CD1c-positive myeloid dendritic cell (primary cell): ENCODE measurements around the gene TMTC4.

Experiments
- DNase-seq: peaks from one replicate; pipeline ENCODE4 v3.0.0-alpha.2; 2016; ENCODE audit errors: extremely low spot score

The TMTC4 gene

DNA sequence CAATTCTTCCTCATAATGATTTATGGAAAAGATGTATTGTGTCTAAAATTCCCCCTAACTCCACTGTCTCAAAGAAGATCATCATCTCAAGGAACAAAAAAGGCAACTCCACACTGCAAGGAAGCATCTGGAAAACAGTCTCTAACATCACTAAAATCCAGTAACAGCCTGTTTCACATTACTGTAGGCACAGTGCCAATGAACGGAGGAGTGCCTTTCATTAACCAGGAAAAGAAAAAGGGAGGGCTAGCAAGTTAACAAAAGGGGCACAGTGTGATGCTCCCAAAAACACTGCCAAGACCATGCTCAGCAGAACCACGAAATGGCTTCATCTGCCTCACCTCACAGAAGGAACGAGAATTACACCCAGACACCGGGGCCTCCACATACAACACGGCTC is 8.5 kb downstream of the TMTC4 start:
- no peak for DNase-seq

DNA sequence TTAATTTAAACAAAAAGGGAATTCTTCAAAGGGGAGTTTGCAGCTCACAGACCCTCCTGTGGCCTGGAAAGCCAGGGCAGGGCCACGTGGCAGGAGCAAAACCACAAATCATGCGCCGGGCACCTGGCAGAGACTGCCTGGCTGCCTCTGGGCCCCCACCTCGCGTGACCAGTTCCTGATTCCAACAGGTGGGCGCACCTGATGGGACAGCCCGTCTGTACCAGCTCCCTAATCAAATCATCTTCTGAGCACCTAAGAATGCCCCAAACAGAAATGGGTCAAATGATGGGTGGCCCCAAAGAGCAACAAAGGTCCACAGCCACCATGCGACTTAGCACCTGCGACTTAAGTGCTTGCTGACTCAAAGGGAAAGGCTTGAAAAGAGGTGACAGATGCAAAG is 9.2 kb downstream of the TMTC4 start:
- no peak for DNase-seq

DNA sequence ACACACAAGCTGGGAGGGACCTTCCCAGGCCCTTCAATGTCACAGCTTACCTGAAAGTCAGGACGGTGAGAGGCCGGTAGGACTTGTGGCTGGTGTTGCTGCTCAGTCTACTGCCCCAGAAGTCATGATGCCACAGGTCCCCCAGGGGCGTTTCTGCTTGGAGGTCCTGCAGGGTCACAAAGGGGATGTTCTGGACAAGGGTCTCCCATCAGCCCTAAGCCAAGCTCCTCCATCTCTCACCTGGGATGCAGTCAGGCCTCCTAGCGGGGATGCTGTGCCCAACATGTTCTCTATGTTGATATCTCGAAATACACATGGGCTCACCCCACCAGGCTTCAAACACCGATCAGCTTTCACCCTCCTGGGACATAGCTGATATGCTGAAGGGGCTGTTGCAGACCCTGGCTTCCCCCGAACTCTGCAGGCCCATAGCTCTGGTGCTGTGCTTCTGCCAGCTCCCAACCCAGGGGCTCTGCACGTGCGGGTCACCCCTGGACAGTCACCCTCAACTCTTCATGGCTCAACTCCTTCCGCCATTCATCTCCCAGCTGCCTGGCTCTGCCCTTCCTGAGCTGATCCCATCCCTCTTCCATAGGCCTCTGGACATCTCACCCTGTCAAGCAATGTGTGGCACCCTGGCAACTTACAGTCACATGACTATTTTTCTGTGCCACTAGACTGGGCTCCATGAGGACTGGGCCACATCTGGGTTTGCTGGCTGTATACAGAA is 10.3 kb downstream of the TMTC4 start:
- DNase-seq, result no peak

DNA sequence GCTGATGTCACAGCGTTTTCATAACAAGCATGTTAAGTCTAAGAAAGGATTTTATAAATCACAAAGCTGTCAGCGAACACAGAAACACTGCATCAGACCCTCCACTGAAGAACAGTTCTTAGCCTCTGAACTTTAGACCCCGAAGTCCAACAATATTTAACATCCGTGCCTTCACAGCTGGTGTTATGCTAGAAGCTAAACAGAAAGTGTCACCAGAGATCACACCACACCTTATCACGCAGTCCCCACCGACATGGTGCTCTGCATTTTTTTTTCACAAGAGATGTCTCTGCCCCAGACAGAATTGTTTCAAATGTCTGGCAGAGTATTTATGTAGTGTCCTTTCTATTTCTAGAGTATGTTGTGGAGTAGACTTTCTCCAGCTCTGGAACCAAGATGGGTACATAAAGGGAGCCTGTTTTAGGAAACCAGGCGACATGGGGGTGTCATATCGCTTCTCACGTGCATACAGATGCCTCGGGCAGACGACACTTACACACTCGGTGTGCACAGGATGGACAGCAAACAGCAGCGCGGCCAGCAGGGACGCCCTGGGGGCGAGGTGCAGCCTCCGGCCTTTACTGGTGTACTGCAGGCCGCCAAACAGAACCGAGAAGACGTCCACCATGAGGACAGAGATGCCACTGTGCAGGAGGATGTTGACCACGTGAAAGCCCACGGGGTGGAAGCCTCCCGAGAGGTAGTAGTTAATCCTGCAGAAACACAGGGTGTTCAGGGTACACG is 12.0 kb downstream of the TMTC4 start:
- no peak for DNase-seq

DNA sequence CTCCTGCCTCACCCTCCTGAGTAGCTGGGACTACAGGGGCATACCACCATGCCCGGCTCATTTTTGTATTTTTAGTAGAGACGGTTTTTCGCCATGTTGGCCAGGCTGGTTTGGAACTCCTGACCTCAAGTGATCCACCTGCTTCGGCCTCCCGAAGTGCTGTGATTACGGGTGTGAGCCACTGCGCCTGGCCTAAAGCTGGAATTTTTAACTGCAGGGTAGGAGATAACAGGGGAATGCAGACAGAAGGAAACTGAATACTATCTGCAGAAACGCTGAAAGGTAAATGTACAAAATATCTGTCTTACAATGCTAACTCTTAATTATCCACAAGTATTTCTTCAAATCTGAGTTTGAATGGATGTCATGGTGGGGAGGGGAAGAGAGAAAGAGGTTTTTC is 13.8 kb downstream of the TMTC4 start:
- no peak for DNase-seq

DNA sequence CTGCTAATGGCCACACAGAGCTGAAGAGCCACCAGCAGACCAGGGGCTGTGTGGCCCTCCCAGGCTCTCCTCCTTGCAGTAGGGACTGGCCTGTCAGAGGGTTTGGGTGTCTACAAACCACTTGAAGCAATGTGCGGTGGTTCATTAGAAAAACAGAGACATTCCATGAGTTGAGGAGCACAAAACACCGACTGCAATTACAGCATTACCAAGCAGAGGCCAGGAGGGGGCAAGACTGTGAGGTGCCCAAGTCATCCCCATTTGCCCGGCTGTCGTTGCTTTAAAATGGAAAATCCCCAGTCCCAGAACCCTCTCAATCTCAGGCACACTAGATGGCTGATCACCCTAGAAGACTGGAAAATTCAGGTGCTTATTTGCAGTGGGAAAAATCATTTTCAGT is 15.0 kb downstream of the TMTC4 start:
- DNase-seq, result no peak

DNA sequence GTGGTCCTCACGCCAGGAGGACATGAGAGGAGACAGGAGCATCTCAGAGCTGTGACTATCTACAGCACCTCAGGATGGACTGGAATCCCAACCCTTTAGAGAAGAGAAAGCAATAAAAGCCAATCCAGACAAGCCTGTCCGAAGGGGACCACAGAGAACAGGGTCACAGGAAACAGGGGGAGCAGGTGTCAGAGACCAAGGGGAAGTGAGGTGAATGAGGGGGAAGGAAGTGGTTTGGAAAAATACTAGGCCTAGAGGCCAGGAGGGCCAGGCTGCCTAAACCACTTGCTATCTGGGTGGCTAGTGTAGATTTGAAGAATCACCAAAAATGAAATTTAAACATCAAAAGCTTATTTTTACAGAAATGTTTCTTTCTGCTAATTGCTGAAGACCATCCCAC is 16.2 kb downstream of the TMTC4 start:
- DNase-seq, result no peak

DNA sequence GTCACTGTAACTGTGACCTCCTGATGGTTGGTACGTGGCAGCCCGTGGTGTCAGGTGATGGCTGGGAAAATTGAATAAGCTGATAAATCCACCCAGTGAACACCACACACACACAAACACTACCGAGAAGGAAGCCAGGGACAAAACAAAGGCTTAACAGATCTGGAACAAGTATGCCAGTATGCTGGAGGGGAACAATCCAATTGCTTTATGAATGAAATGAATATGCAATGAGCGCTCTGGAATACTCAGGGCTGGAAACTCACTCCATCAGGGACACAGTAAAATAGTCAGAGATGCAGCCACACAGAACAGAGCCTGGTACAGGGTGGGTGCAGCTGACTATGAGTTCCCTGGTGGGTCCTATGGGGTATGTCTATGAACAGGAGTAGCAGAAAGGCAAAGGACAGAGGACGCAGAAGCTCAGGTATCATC is 16.7 kb downstream of the TMTC4 start:
- no peak for DNase-seq

DNA sequence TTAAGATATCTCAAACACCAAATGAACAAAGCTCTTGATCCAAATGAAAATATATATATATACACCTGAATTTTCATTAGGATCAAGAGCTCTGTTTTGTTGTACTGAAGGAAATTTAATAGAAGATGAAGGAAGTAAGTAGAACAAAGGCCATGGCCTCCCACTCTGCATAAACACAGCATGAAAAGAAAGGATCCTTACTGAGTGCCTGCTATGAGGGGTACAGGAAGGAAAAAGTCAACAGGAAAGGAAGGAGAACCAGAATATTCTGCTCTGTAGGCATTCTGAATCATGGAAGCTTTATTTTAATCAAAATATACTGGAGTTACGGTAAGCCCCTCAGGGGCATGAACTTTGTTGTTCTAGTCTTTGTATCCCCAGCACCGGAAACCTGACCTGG is 22.1 kb downstream of the TMTC4 start:
- no peak for DNase-seq

DNA sequence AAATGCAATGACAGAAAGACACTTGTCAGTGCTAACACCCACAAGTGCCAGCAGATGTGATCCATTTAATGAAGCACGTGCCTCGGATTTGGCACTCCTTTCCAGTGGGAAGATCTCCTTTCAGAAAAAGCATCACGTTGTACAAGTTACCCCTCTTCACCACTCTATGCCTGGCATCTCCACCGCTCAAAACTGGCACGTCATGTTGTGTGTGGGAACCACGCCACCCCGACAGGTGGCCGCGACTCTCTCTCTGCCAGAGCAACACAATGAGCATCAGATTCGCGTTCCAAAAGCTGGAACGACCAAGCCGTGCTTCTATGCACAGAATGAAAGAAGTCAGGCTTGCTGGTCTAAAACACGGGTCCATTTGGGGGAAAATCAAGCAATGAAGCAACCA is 24.3 kb downstream of the TMTC4 start:
- DNase-seq, result no peak

DNA sequence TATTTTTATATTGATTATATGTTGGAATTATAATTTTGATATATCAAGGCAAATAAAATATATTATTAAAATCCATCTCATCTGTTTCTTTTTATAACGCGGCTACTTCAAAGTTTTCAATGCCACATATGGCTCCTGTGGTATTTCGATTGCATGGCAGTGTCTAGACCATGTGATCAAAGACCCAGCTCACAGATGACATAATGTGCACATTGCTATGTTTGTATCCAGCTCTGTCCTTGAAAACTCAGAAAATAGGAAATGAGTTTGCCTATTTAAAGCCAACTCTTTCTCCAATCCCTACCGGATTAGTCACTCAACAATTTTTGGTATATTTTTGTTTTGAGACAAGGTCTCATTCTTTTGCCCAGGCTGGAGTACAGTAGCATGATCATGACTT is 26.2 kb downstream of the TMTC4 start:
- DNase-seq, result no peak

DNA sequence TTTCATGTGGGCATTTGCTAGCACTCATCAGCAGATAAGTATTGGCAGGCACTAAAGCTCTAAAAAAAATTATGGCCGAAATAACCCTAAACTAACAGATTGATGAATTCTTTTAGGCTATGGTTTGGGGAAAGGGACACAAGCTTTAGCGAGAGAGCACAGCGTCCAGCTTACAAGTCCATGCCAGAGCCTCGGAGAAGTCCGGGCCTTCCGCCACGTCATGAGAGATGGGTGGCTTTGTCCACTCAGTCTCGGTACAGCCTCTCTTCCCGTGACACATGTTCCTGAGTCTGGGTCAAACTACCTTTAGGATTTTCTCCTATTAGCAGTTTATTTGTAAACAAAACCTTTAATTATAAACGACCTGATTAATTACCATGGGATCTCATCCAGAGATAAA is 27.7 kb downstream of the TMTC4 start:
- no peak for DNase-seq

DNA sequence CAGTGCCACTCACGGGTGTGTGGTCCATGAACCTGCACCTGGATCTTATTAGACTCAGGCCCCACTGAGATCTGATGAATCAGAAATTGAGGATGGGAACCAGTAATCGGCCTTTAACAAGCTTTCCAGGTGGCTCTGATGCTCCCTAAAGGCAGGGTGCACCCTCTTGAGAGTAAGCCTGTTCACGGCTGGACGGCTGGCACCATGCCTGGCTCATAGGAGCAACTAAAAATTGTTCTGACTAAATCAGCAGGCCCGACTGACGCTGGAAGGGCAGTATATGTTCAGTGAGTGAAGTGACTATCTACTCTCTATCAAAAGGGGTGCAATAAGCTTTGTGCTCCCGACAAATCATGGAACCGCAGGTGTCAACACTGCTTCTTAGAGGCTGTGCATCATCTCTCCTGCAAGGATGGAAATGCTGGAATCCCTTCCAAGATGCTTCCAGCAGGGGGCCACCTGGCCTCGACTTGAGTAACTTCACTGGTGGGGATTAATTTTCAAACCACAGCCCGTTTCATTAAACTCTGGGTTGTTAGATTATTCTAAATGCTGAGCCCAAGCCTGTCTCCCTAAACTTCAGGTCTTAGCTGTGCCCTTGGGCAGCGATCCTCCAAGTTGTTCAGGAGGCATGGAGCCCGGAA is 28.4 kb downstream of the TMTC4 start:
- no peak for DNase-seq

DNA sequence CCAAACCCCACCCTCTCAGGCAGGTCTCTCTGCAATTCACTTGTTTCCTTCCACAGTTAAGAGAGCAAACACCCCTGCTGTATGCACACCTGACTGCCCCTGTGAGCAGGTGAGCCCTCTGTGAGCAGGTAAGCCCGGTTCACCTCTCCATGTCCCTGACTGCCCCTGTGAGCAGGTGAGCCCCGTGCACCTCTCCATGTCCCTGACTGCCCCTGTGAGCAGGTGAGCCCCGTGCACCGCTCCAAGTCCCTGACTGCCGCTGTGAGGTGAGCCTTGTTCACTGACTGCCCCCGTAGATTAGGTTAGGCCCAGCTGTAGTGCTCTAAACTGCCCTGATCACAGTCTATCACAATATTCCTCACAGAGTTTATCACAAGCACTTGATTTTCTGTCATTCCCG is 29.2 kb downstream of the TMTC4 start:
- DNase-seq, result no peak

DNA sequence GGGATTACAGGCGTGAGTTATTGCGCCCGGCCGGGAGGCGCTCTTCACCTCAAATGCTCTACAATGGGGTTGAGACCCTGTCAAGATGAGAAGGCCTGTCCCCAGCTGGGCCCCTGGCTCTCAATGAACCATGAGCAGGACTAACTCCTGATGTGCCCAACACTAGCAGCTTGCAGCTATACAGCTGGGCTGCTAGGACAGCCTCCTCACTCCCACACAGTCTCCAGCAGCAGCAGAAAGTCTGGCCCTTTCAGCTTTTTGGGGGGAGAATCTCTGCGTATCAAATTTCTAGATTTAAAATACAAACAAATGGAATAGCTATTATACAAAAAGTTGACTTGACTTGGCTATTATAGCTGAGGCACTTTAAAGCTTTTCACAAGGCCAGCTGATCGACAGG is 30.2 kb downstream of the TMTC4 start:
- no peak for DNase-seq

DNA sequence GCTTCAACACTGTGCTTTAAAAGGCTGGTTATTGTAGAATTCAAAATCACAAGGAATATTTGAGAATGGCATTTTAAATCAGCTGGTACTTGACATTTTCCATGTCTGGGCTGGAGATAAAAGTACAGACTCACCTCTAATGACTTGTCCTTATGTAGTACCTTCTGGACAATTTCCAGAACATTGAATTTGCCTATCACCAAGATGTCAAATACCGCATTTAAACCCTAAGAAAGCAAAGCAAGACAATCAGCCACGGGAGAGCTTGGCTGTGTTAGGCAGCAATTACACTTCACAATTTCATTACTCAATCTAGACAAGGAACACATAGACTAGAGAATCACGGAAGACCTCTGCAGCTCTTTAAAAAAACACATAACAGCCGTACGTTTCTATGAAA is 36.8 kb downstream of the TMTC4 start:
- DNase-seq, result no peak

DNA sequence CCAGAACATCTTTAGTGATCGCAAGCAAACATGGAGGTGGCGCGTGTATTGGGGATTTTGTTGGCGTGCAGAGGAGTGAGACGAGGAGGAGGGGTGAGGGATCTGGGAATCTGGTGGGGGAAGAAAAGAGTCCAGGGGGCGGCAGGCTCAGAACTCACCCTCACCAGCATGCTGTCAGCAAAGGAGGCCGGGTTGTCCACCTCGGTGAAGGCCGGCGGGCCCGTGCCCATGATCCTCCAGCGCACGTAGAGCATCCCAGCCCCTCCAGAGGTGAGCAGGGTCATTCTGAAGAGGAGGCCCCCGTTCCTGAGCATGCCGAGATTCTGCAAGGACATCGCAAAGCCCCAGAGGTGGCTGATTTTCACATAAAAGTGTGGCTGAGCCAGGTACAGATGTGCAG is 37.2 kb downstream of the TMTC4 start:
- DNase-seq, result no peak

DNA sequence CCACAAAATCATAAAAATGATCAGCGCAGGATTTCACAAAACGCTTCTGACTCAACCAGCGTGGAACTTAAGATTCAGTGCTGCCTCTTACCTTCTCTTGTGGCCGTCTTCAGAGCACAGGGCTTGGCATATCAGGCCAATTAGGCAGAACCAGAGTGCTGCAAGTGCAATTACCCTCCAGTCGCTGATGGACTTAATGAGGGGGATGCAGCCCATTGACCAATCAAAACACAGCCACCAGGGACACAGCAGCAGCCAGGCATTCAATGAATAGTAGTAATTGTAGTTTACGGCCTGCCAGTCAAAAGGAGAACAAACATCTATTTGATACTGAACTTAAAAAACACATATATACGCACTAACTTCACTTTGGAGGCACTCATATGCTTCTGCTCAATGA is 38.2 kb downstream of the TMTC4 start:
- no peak for DNase-seq

DNA sequence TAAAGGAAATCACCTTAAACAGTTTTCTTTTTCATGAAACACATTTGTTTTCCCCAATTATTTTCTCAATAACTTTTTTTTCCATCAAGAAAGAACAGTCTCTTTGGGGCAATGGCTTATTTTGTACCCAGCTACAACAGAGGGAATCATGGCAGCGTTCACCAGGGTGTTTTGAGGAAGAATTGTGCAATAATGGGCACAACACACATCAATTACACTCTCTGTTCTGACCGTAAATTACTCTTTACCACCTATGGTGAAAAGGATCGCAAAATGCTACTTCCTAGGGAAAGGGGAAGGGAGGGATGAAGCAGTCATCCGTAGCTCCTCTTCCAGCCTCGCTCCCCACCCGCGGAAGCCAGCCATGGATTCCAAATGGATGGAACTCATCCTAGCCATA is 38.6 kb downstream of the TMTC4 start:
- DNase-seq, result no peak

DNA sequence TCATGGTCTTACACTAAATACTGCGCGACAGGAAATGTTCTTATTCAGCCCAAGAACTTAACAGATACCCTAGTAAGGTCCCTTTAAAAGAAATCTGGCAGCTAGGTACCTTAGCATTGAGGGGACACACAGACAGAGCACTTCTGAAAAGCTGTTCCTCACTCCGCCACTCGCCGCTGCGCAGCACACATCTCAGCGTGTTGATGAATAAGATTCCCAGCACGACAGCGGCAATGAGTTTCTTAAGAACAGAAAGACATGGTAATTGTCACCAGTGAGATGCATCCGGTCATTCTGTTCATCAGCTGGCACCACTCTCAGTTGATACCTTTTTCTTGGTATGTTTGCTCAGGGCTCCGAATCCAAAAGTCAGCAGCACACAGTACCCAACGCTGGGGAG is 39.9 kb downstream of the TMTC4 start:
- DNase-seq, result no peak

DNA sequence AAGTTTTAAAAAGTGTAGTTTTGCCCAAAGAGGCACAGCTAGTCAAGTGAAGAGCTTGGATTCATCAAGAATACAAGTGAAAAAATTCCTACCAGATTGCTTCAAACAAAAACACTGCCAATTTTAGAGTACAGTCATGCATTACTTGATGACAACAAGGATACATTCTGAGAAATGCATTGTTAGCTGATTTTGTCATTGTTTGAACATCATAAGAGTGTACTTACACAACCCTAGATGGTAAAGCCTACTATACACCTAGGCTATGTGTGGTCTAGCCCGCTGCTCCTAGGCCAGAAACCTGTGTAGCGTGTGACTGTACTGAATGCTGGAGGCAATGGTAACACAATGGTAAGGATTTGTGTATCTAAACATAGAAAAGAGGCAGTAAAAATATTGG is 41.1 kb downstream of the TMTC4 start:
- DNase-seq, result no peak

DNA sequence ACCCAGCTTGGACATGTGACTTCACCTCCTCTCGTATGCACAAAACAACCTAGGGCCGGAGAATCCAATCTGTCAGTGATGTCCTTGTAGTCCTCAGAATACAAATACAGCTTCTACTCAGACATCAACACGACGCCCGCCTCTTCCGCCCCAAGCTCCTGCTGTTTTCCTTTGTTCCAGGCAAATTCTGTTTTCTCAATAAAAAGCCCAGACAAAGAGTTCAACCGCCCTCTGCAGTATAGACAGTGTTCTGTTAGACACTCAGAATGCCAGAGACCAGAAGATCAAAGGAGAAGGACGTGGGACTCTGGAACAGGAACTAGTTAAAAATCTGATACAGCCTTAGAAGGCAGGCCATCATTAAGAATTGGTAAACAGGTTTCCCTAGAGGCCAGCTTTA is 44.0 kb downstream of the TMTC4 start:
- DNase-seq, result no peak

DNA sequence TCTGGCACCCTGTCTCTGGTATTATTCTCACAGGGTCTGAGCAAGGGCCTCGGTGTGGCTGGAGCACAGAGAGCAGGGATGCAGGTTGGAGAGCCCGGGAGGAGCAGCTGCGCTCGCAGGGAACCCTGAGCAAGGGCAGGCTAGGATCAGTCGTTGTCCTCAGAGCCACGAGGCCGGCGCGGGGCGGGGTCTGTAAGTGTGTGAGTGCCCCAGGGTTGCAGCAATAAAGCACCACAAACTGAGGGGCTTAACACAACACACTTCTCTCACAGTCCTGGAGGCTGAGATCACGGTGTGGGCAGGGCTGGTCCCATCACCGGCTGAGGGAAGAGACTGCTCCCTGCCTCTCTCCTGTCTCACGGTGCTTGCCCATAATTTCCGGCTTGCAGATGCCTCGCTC is 47.5 kb downstream of the TMTC4 start:
- no peak for DNase-seq
